Endothelial cell of umbilical vein (primary cell): Measurements from ENCODE around the gene DPP7. TPM values are rescaled to one million over a fixed set of nuclear protein-coding genes. Genes with fewer than 3 reads are reported as not detected.

ENCODE experiments used
- BruUV-seq: library from RNA; stranded (reverse); fragments of 400-500 nt; replicated peaks from 2 replicates; lab custom pipeline; 2021; lab: Mats Ljungman, UMichigan
- CTCF ChIA-PET: fragments of 300-600, 350-600 bp; sonication (Branson Sonifier 250); formaldehyde crosslinking; loops from one replicate; lab custom pipeline; 2021; ENCODE audit warnings: antibody characterized with exemption, inconsistent platforms; lab: Charles Lee
- POLR2A ChIA-PET: fragments of 300-600, 350-600 bp; sonication (Branson Sonifier 250); formaldehyde crosslinking; loops from one replicate; lab custom pipeline; 2021; ENCODE audit warnings: antibody characterized with exemption, inconsistent platforms; lab: Charles Lee
- DNase-seq: peaks from one replicate; pipeline ENCODE4 v3.0.0-alpha.2; 2011; ENCODE audit warnings: low read depth, low spot score
- FAIRE-seq: peaks from 2 replicates; lab custom pipeline; 2011; peaks lifted over from hg19 to GRCh38; lab: Jason Lieb, UNC
- H2AFZ ChIP-seq: 2 replicates; pipeline ENCODE4 v1.6.0; 2012; ENCODE audit warnings: low read depth, low read length, control low read depth, inconsistent platforms
- H3K27ac ChIP-seq: 2 replicates; pipeline ENCODE4 v1.5.1; 2011; ENCODE audit warnings: low read depth, mild to moderate bottlenecking, control low read depth, low read length, moderate library complexity; ENCODE audit not compliant: insufficient read depth
- H3K27me3 ChIP-seq, 2 experiments: 2 replicates each; pipeline versions ENCODE4 v1.6.0 to v1.6.1; 2011; ENCODE audit warnings: low read length in 2 of 2, mixed read lengths in 1 of 2; ENCODE audit not compliant: control insufficient read depth in 2 of 2, insufficient read depth in 2 of 2
- H3K36me3 ChIP-seq, 2 experiments: 2 replicates in 1 of 2; 3 replicates in 1 of 2; pipeline ENCODE4 v1.5.1; 2011; ENCODE audit warnings: low read length in 2 of 2, mild to moderate bottlenecking in 1 of 2, moderate library complexity in 1 of 2; ENCODE audit not compliant: control insufficient read depth in 2 of 2, insufficient read depth in 2 of 2; ENCODE audit errors: extremely low read depth in 1 of 2
- H3K4me1 ChIP-seq: 3 replicates; pipeline ENCODE4 v1.5.1; 2011; ENCODE audit warnings: mild to moderate bottlenecking, low read length; ENCODE audit not compliant: control insufficient read depth, insufficient read depth; ENCODE audit errors: extremely low read depth
- H3K4me2 ChIP-seq: 2 replicates; pipeline ENCODE4 v1.6.1; 2011; ENCODE audit warnings: low read length, control low read depth, mixed read lengths; ENCODE audit not compliant: insufficient read depth
- H3K4me3 ChIP-seq, 3 experiments: fragments of 200-600 bp in 1 of 3; sonication (generic), shearing (Covaris generic) in 1 of 3; replicated peaks in 1 of 3; 2 replicates each; pipeline ENCODE4 v1.5.1; 2011 to 2016; ENCODE audit warnings: control low read depth in 3 of 3, low read length in 3 of 3, mild to moderate bottlenecking in 2 of 3, inconsistent platforms in 1 of 3, low read depth in 1 of 3, moderate library complexity in 1 of 3; ENCODE audit not compliant: insufficient read depth in 1 of 3
- H3K79me2 ChIP-seq: 2 replicates; pipeline ENCODE4 v1.6.0; 2012; ENCODE audit warnings: low read length, inconsistent platforms; ENCODE audit not compliant: control insufficient read depth, insufficient read depth
- H3K9ac ChIP-seq: replicated peaks from 2 replicates; pipeline ENCODE3; 2011; ENCODE audit warnings: low read length, control low read depth; ENCODE audit not compliant: insufficient read depth; ENCODE audit errors: extremely low read depth
- H3K9me1 ChIP-seq: replicated peaks from 3 replicates; pipeline ENCODE4 v1.6.0; 2011; ENCODE audit warnings: mild to moderate bottlenecking, low read length; ENCODE audit not compliant: control insufficient read depth, insufficient read depth; ENCODE audit errors: extremely low read depth
- H3K9me3 ChIP-seq: replicated peaks from 2 replicates; pipeline ENCODE4 v1.5.1; 2012; ENCODE audit warnings: low read length, inconsistent platforms; ENCODE audit not compliant: control insufficient read depth, insufficient read depth
- H4K20me1 ChIP-seq: replicated peaks from 2 replicates; pipeline ENCODE3; 2011; ENCODE audit warnings: mild to moderate bottlenecking, low read length; ENCODE audit not compliant: control insufficient read depth, insufficient read depth; ENCODE audit errors: extremely low read depth
- EZH2 ChIP-seq: IDR thresholded peaks from 2 replicates; pipeline ENCODE4 v1.6.1; 2012; ENCODE audit warnings: borderline replicate concordance, low read depth, mild to moderate bottlenecking, moderate library complexity, low read length, inconsistent platforms; ENCODE audit not compliant: severe bottlenecking
- FOS ChIP-seq: IDR thresholded peaks from 2 replicates; pipeline ENCODE4 v1.6.1; 2011; ENCODE audit warnings: mild to moderate bottlenecking, low read length, moderate library complexity, borderline replicate concordance; ENCODE audit not compliant: insufficient read depth
- GATA2 ChIP-seq: IDR thresholded peaks from 2 replicates; pipeline ENCODE4 v1.7.0; 2011; ENCODE audit warnings: low read depth, mild to moderate bottlenecking, moderate library complexity, mixed read lengths, low read length; ENCODE audit not compliant: insufficient read length, insufficient read depth
- JUN ChIP-seq: IDR thresholded peaks from 2 replicates; pipeline ENCODE4 v1.6.1; 2011; ENCODE audit warnings: borderline replicate concordance, low read depth; ENCODE audit not compliant: insufficient read length, insufficient read depth
- MAX ChIP-seq: IDR thresholded peaks from 2 replicates; pipeline ENCODE4 v1.6.1; 2011; ENCODE audit not compliant: insufficient read depth, insufficient read length
- MYC ChIP-seq: IDR thresholded peaks from one replicate; pipeline ENCODE4 v1.6.1; 2011; ENCODE audit warnings: mild to moderate bottlenecking, low read depth, low read length
- POLR2A ChIP-seq: IDR thresholded peaks from 2 replicates; pipeline ENCODE4 v1.6.1; 2012; ENCODE audit warnings: low read depth, mild to moderate bottlenecking, control low read depth, low read length
- POLR2AphosphoS5 ChIP-seq: IDR thresholded peaks from 2 replicates; pipeline ENCODE4 v1.6.1; 2012; ENCODE audit warnings: low read depth, mild to moderate bottlenecking, control low read depth, low read length, moderate library complexity; ENCODE audit not compliant: insufficient read depth
- dilution Hi-C: fragments of 300-500 bp; cut with MboI; formaldehyde crosslinking; loops from one replicate; pipeline ENCODE4 v1.15.0; 2019; ENCODE audit warnings: low sequenced_read_pairs; ENCODE audit not compliant: extremely low pct_ligation_motif_present
- intact Hi-C: fragments of 100-400 bp; cut with micrococcal nuclease; formaldehyde crosslinking; loops from one replicate; pipeline ENCODE4 v1.10.0; 2022
- polyA plus RNA-seq, 4 experiments: library from polyadenylated mRNA; depleted of rRNA in 3 of 4; stranded (reverse) in 3 of 4; unstranded in 1 of 4; fragments of >200 nt; gene quantifications; 2 replicates each; pipeline versions ENCODE4 v1.2.1 to v1.2.3, GENCODE V29; 2011 to 2012; ENCODE audit warnings: missing spikeins in 1 of 4
- total RNA-seq: library from RNA; stranded (reverse); gene quantifications from 2 replicates; pipeline ENCODE4 v1.2.3, GENCODE V29; 2021
- TF ChIP-seq, protein P1 (sequence below), 2 donors: IDR thresholded peaks; 1 replicate in 1 of 2; 2 replicates in 1 of 2; pipeline ENCODE4 v1.5.1; 2011; ENCODE audit warnings: low read length in 2 of 2, mild to moderate bottlenecking in 2 of 2, moderate library complexity in 2 of 2, control low read depth in 1 of 2, inconsistent platforms in 1 of 2, low read depth in 1 of 2; ENCODE audit not compliant: insufficient read depth in 1 of 2; ENCODE audit errors: extremely low read depth in 1 of 2

DPP7 gene
- total and polyA plus RNA-seq, 2 donors (not counting 3 experiments of a cell fraction or from before 2014, with no cell fraction given) = 149 to 200 TPM

DNA sequence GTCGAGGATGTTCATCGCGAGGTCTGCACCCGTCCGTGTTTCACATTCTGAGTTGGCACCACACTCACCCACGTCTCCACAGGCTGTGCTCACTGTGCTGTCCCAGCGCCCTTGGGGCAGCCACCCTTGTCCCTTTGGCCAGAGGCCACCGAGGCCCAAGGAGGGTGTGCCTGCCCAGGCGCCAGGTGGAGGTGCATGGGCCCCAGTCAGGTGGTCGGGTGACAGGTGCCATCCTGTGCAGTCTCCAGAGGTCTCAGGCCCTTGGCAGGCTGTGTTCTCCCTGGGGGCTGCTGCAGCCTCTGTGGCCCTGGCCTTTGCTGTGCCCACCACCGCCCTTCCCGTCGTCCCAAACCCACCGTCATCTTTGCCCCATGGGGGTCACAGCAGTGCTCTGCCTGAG lies 15.3 kb downstream of the DPP7 start:
- ChIA-PET CTCF (no interaction called here), POLR2A (no interaction called here)
- FAIRE-seq = no peak
- H3K4me2 ChIP-seq = no peak overlapping the region
- H3K4me1 ChIP-seq = no peaks in the 10 kb centered on the region
- no peaks in the 10 kb centered on the region for H3K27me3 ChIP-seq
- H3K9me3 ChIP-seq = no peaks in the 10 kb centered on the region
- no peaks in the 10 kb centered on the region for H3K79me2 ChIP-seq
- H3K9ac ChIP-seq = no peak overlapping the region
- H4K20me1 ChIP-seq = no peaks in the 10 kb centered on the region
- H3K9me1 ChIP-seq = no peaks in the 10 kb centered on the region
- TF ChIP-seq GATA2 = no peak
- TF ChIP-seq, protein P1, sequence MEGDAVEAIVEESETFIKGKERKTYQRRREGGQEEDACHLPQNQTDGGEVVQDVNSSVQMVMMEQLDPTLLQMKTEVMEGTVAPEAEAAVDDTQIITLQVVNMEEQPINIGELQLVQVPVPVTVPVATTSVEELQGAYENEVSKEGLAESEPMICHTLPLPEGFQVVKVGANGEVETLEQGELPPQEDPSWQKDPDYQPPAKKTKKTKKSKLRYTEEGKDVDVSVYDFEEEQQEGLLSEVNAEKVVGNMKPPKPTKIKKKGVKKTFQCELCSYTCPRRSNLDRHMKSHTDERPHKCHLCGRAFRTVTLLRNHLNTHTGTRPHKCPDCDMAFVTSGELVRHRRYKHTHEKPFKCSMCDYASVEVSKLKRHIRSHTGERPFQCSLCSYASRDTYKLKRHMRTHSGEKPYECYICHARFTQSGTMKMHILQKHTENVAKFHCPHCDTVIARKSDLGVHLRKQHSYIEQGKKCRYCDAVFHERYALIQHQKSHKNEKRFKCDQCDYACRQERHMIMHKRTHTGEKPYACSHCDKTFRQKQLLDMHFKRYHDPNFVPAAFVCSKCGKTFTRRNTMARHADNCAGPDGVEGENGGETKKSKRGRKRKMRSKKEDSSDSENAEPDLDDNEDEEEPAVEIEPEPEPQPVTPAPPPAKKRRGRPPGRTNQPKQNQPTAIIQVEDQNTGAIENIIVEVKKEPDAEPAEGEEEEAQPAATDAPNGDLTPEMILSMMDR (IDR thresholded peaks at IDR 0.05; ENCODE audit: extremely low read depth in 1 of 2, insufficient read depth in 1 of 2, low read depth in 1 of 2, low read length in 2 of 2) = no peak
- TF ChIP-seq JUN = no peak
- TF ChIP-seq POLR2AphosphoS5 = no peak
- no peak for TF ChIP-seq MAX
- no peak for TF ChIP-seq EZH2
- TF ChIP-seq POLR2A = no peak
- no peak for TF ChIP-seq MYC
- TF ChIP-seq FOS = no peak
- no peak overlapping the region for H3K4me3 ChIP-seq
- BruUV-seq = no TSS peak
- DNase-seq = no peak
- H3K36me3 ChIP-seq = peaks cover 4 to 65% of the 10 kb centered on the region in 2 experiments
- no peak overlapping the region for H2AFZ ChIP-seq
- H3K27ac ChIP-seq = no peak overlapping the region
- intact Hi-C loops = no loop called here
- dilution Hi-C loops = no loop called here
